ENCODE data around the gene MEX3B. TPM values are rescaled to one million over a fixed set of nuclear protein-coding genes. Genes with fewer than 3 reads are reported as not detected.

MEX3B gene
- total RNA-seq, 1 experiment from 2014 or later: 11.0 TPM

DNA sequence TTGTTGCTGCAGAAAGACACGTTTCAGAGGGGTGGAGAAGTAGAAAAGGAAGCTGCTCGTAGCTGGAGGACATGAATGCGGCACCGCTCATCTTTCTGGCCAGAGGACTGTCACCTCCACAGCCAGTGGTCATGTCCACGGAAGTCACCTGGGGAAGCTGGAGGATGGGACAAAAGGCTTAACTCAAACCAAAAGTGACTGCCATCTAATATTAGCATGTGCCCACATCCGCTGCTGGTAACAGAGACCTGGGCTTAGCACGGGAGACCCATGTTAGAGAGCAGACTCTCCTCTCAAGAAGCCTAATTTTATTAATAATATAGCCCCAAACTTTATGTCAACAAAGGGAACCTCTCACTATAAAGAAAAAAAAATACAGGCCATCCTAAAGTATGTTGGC lies 5.9 kb downstream of the MEX3B start:
- no peak overlapping the region for H2BK12ac ChIP-seq (ENCODE audit: insufficient read length, low read depth, low read length)
- no peak overlapping the region for H2BK20ac ChIP-seq (ENCODE audit: low read depth, low read length, poor library complexity, severe bottlenecking)
- Mint-ChIP-seq H3K36me3 (ENCODE audit: insufficient read depth in 1 of 3, low read depth in 3 of 3) (peaks cover 3 to 16% (median 10%) of the 10 kb centered on the region in 3 experiments; a peak in 6 of 7 replicates), H3K4me1 (peaks cover 8 to 23% of the 10 kb centered on the region in 2 experiments), H3K4me3 (no peak overlapping the region), H3K27ac (no peak overlapping the region; a peak in 1 of 7 replicates), H3K27me3 (ENCODE audit: low read depth) (peaks cover 7% of the 10 kb centered on the region), H3K9me3 (no peaks in the 10 kb centered on the region)
- 0 out of 2 replicates have a peak, but pooled peaks cover 2% of the 10 kb centered on the region for H3K4me1 ChIP-seq (ENCODE audit: insufficient read depth, low read length)
- H2AFZ ChIP-seq (ENCODE audit: low read length): no peak overlapping the region
- H4K91ac ChIP-seq (ENCODE audit: insufficient read length, low read depth, low read length): no peak overlapping the region
- H2BK15ac ChIP-seq (ENCODE audit: low read depth, low read length): no peak overlapping the region
- no peak overlapping the region for H2BK120ac ChIP-seq (ENCODE audit: low read depth, low read length, poor library complexity, severe bottlenecking)
- no peak overlapping the region for H3K18ac ChIP-seq (ENCODE audit: insufficient read length, low read depth, low read length)
- H3K56ac ChIP-seq (ENCODE audit: insufficient read length, low read depth, low read length): no peak overlapping the region
- H4K20me1 ChIP-seq (ENCODE audit: control insufficient read depth, insufficient read depth, insufficient read length): no peaks in the 10 kb centered on the region
- H4K5ac ChIP-seq (ENCODE audit: insufficient read length, low read depth, low read length): no peak overlapping the region
- H3T11ph ChIP-seq (ENCODE audit: low read length): no peak overlapping the region
- no peak overlapping the region for H2AK5ac ChIP-seq (ENCODE audit: insufficient read length, low read length)
- TF ChIP-seq, protein P1, sequence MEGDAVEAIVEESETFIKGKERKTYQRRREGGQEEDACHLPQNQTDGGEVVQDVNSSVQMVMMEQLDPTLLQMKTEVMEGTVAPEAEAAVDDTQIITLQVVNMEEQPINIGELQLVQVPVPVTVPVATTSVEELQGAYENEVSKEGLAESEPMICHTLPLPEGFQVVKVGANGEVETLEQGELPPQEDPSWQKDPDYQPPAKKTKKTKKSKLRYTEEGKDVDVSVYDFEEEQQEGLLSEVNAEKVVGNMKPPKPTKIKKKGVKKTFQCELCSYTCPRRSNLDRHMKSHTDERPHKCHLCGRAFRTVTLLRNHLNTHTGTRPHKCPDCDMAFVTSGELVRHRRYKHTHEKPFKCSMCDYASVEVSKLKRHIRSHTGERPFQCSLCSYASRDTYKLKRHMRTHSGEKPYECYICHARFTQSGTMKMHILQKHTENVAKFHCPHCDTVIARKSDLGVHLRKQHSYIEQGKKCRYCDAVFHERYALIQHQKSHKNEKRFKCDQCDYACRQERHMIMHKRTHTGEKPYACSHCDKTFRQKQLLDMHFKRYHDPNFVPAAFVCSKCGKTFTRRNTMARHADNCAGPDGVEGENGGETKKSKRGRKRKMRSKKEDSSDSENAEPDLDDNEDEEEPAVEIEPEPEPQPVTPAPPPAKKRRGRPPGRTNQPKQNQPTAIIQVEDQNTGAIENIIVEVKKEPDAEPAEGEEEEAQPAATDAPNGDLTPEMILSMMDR (conservative IDR thresholded peaks at IDR 0.05): no peak
- no peaks in the 10 kb centered on the region for H3K79me2 ChIP-seq (ENCODE audit: insufficient read depth, low read length)
- no peak overlapping the region for H3K14ac ChIP-seq (ENCODE audit: insufficient read depth, low read length)
- DNase-seq: no peak
- no peaks in the 10 kb centered on the region for H3K79me1 ChIP-seq (ENCODE audit: insufficient read depth, low read depth, low read length, poor library complexity, severe bottlenecking)
- no peak overlapping the region for H2BK5ac ChIP-seq (ENCODE audit: insufficient read length, low read length)
- H3K4me2 ChIP-seq (ENCODE audit: insufficient read depth, insufficient read length, low read length): no peak overlapping the region
- no peak overlapping the region for H3K23ac ChIP-seq (ENCODE audit: insufficient read length, low read depth, low read length)
- H3K27me3 ChIP-seq (ENCODE audit: insufficient read depth, low read length): no peaks in the 10 kb centered on the region
- H3K9ac ChIP-seq (ENCODE audit: extremely low read depth, insufficient read length, low read length): no peak overlapping the region
- peaks cover 12% of the 10 kb centered on the region for H3K23me2 ChIP-seq (ENCODE audit: insufficient read length, low read depth, low read length, poor library complexity, severe bottlenecking)
- no peak overlapping the region for H3K4ac ChIP-seq (ENCODE audit: low read depth, low read length)
- H3K9me3 ChIP-seq (ENCODE audit: control insufficient read depth, low read depth, low read length): no peaks in the 10 kb centered on the region
- no peak overlapping the region for H3K27ac ChIP-seq (ENCODE audit: insufficient read length, low read depth, low read length)
- no CpG with 5 or more reads among the region's 7 CpGs for WGBS (ENCODE audit: extremely low coverage, insufficient read length, low lambda C conversion rate)
- H4K8ac ChIP-seq (replicated peaks; ENCODE audit: insufficient read length, low read depth, low read length): no peak overlapping the region

Measured in H9 (cell line).